K562 treated with DMSO at 1 percent for 48 hours (cell line): ENCODE data around the gene MRPS34. TPM values are rescaled to one million over a fixed set of nuclear protein-coding genes. Genes with fewer than 3 reads are reported as not detected.

ENCODE experiments used
- total RNA-seq: library from RNA; unstranded; fragments of 300-600 nt; gene quantifications from 2 replicates; pipeline ENCODE4 v1.2.3, GENCODE V29; 2022; ENCODE audit warnings: low replicate concordance; ENCODE audit errors: extremely low read depth

Gene MRPS34
- total RNA-seq: not detected in 2 replicates

GRCh38 chr16:1772908-1773702 lies at the start of gene MRPS34:
Gene MRPS34 (minus strand): TSS chr16:1773134. CDS start chr16:1773119, 15 bp downstream.

DNA sequence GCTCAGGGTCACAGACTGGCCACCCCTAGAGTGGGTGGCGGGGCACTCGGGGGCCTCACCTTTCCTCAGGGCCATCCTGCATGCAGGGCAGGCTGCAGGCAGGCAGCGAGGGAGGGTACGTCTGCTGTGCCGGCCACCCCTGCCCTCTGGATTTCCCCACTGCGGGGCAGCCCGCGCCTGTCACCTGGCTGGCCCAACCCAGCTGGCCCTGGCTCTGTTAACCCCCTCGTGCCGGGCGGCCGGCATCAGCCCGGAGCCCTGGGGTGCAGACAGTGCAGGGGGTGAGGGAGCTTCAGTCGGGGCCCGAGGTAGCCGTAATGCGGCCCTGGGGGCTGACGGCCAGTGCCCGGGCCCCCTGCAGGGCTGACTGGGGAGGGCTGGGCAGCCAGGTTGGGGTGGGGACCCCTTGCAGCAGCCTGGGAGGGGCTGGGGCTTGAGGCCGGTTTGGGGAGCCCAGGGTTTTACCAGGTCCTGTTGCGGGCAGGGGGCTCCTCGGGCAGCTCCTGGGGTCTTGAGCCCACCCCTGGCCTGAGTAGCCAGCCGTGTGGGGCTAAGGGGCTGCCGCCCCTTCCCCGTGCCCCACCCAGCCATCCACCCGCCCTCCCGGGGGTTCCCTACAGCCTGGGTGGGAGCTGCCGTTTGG lies 20.8 kb upstream of the MRPS34 start, which contains the start of gene IGFALS:
TSS of gene IGFALS (minus strand) at position 128 of the 643 bp plus-strand sequence. CDS start at position 75, 53 bp downstream.

DNA sequence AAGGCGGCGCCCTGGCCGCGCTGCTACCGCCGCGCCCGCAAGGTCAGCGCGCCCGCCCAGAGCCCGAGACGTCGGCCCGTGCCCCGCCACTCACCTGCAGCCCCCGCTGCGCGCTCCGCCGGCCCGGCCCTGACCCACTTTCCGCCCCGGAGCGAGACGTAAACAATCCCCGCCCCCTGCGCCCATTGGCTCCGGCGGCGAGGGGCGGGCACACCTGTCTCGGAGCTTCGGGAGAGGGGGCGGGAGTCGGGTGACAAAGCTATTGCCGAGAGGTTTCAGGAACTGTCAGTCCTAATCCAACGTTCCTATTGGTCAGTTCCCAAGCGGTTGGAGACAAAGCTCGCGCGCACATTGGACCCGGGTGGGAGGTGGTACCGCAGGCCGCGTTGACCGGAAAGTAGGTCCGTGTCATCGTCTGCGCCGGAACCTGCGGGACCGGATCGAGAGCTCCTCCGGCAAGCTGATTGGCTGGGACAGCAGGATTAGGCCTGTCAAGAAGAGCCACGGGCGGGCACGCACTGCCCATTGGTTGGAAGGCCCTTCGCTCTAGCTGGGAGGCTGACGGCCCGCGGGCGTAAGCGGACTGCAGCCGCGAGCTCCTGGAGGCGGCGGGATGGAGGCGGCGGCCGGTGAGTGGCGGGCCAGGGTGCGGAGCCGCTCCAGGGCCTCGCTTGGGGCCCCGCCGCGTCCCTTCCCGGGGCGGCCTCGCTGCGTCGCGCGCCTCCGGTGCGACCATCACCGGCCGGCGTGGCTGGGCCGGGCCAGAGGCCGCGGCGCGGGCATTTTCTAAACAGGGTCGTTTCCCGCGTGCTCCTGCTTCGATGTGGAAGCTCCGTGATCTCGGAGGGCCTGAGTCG lies 9.7 kb upstream of the MRPS34 start, which contains the start of the genes NUBP2 and SPSB3:
TSS of gene NUBP2 (plus strand) at position 553 of the 857 bp plus-strand sequence. CDS start at position 614, 61 bp downstream.
TSS of gene SPSB3 (minus strand) at position 164 of the 857 bp plus-strand sequence. CDS start 1,088 bp downstream, outside the sequence.

GRCh38 chr16:1772362-1772907 lies 499 bp downstream of the MRPS34 start, which contains the start of gene EME2:
Gene EME2 (plus strand): TSS chr16:1772810. CDS start chr16:1773228, 418 bp downstream.

DNA sequence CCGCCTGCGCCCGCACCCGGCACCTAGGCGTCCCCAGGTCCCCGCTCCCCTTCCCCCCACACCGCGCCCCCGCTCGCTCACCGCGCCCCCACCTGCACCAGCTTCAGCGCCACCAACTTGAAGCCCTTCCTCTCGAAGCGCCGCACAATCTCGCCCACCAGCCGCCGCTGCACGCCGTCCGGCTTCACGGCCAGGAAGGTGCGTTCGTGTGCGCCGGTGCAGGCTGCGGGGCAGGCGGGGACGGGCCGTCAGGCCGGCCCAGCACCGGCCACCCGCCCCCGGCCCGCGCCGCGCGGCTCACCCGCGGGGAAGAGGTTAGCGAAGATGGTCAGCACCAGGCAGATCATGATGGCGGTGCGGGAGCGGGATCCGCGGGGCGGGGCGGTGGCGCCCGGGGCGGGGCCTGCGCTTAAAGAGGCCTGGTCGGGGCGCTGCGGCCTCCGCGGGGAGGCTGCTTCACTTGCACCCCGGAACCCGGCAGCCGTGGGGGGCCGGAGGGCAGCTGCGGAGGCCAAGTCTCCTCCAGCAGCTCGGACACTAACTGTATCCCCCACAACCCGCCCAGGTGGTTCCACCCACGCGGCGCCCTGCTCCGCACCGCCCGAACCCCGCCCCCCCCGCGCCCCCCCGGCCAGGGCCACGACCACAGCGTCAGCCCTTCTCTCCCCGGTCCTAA lies 1.6 kb downstream of the MRPS34 start, which contains the start of gene NME3:
TSS of gene NME3 (minus strand) at position 356 of the 676 bp plus-strand sequence. CDS start at position 347, 9 bp downstream.

Other genes with a start within 250 kb of the MRPS34 start
- gene TMEM204, start 239.5 kb downstream of the MRPS34 start, total RNA-seq: not detected in 2 replicates
- not detected in 2 replicates for gene IFT140, start 161.1 kb downstream of the MRPS34 start, total RNA-seq
- gene CRAMP1, start 160.8 kb downstream of the MRPS34 start, total RNA-seq: not detected in 2 replicates
- gene JPT2, start 94.9 kb downstream of the MRPS34 start, total RNA-seq: not detected in 2 replicates
- not detected in 2 replicates for gene MAPK8IP3, start 66.9 kb downstream of the MRPS34 start, total RNA-seq
- not detected in 2 replicates for gene NME3, start 1.6 kb downstream of the MRPS34 start, total RNA-seq
- not detected in 2 replicates for gene EME2, start 324 bp downstream of the MRPS34 start, total RNA-seq
- gene SPSB3, start 9.4 kb upstream of the MRPS34 start, total RNA-seq: not detected in 2 replicates
- 502 TPM in 1 of 2 replicates, not detected in the other for gene NUBP2, start 9.8 kb upstream of the MRPS34 start, total RNA-seq
- not detected in 2 replicates for gene IGFALS, start 20.6 kb upstream of the MRPS34 start, total RNA-seq
- gene HAGH, start 53.7 kb upstream of the MRPS34 start, total RNA-seq: not detected in 2 replicates
- not detected in 2 replicates for gene FAHD1, start 54.1 kb upstream of the MRPS34 start, total RNA-seq
- not detected in 2 replicates for gene MEIOB, start 99.0 kb upstream of the MRPS34 start, total RNA-seq
- not detected in 2 replicates for gene HS3ST6, start 145.3 kb upstream of the MRPS34 start, total RNA-seq
- not detected in 2 replicates for gene MSRB1, start 170.1 kb upstream of the MRPS34 start, total RNA-seq
- not detected in 2 replicates for gene RPL3L, start 181.6 kb upstream of the MRPS34 start, total RNA-seq
- not detected in 2 replicates for gene NDUFB10, start 186.4 kb upstream of the MRPS34 start, total RNA-seq
- 4,281 and 4,927 TPM in 2 replicates for gene RPS2, start 191.7 kb upstream of the MRPS34 start, total RNA-seq
- not detected in 2 replicates for gene RNF151, start 193.7 kb upstream of the MRPS34 start, total RNA-seq
- gene TBL3, start 198.9 kb upstream of the MRPS34 start, total RNA-seq: not detected in 2 replicates
- not detected in 2 replicates for gene NOXO1, start 208.3 kb upstream of the MRPS34 start, total RNA-seq
- gene GFER, start 211.1 kb upstream of the MRPS34 start, total RNA-seq: not detected in 2 replicates
- not detected in 2 replicates for gene SYNGR3, start 216.8 kb upstream of the MRPS34 start, total RNA-seq
- gene ZNF598, start 236.7 kb upstream of the MRPS34 start, total RNA-seq: not detected in 2 replicates
- not detected in 2 replicates for gene NPW, start 246.7 kb upstream of the MRPS34 start, total RNA-seq